ENCODE results near the gene PDC.
"Not testable (repeated sequence)": the region's sequence is repeated elsewhere in the genome, so short reads cannot be mapped to it uniquely, and the experiment has no call there.

Gene PDC

GRCh38 chr1:186465946-186466345 is 5.0 kb upstream of the PDC start:
- no peak for DNase-seq (ENCODE audit: low read depth in 2 of 2)

GRCh38 chr1:186465491-186465890 is 4.6 kb upstream of the PDC start:
- DNase-seq (ENCODE audit: low read depth in 2 of 2) = not testable (repeated sequence)

- no peak for DNase-seq (ENCODE audit: low read depth in 2 of 2)
Measured at GRCh38 chr1:186463926-186464325, 3.0 kb upstream of the PDC start.

- no peak for DNase-seq (ENCODE audit: low read depth in 2 of 2)
Measured at GRCh38 chr1:186463511-186463910, 2.6 kb upstream of the PDC start.

- not testable (repeated sequence) for DNase-seq (ENCODE audit: low read depth in 2 of 2)
Measured at GRCh38 chr1:186459161-186459560, 1.8 kb downstream of the PDC start.

GRCh38 chr1:186456729-186457255 is 4.1 kb downstream of the PDC start:
- DNase-seq (ENCODE audit: low read depth in 2 of 2) = no peak

GRCh38 chr1:186454981-186455380 is 5.9 kb downstream of the PDC start:
- no peak for DNase-seq (ENCODE audit: low read depth in 2 of 2)

- no peak for DNase-seq (ENCODE audit: low read depth in 2 of 2)
Measured at GRCh38 chr1:186446152-186446551, 14.8 kb downstream of the PDC start.

- no peak for DNase-seq (ENCODE audit: low read depth in 2 of 2)
Measured at GRCh38 chr1:186443638-186444037, 17.3 kb downstream of the PDC start.

GRCh38 chr1:186442651-186443375 is 18.1 kb downstream of the PDC start:
- no peak for DNase-seq (ENCODE audit: low read depth in 2 of 2)

- no peak for DNase-seq (ENCODE audit: low read depth in 2 of 2)
Measured at GRCh38 chr1:186440584-186440983, 20.3 kb downstream of the PDC start.

- DNase-seq (ENCODE audit: low read depth in 2 of 2) = no peak
Measured at GRCh38 chr1:186438567-186438966, 22.3 kb downstream of the PDC start.

- DNase-seq (ENCODE audit: low read depth in 2 of 2) = no peak
Measured at GRCh38 chr1:186435336-186435735, 25.6 kb downstream of the PDC start.

- DNase-seq (ENCODE audit: low read depth in 2 of 2) = no peak
Measured at GRCh38 chr1:186429017-186429416, 31.9 kb downstream of the PDC start.

- no peak for DNase-seq (ENCODE audit: low read depth in 2 of 2)
Measured at GRCh38 chr1:186426118-186426517, 34.8 kb downstream of the PDC start.

- DNase-seq (ENCODE audit: low read depth in 2 of 2) = no peak
Measured at GRCh38 chr1:186424539-186424938, 36.4 kb downstream of the PDC start.

GRCh38 chr1:186421446-186421845 is 39.5 kb downstream of the PDC start:
- DNase-seq (ENCODE audit: low read depth in 2 of 2) = no peak

- DNase-seq (ENCODE audit: low read depth in 2 of 2) = no peak
Measured at GRCh38 chr1:186420923-186421322, 40.0 kb downstream of the PDC start.

- no peak for DNase-seq (ENCODE audit: low read depth in 2 of 2)
Measured at GRCh38 chr1:186420311-186420710, 40.6 kb downstream of the PDC start.

- DNase-seq (ENCODE audit: low read depth in 2 of 2) = no peak
Measured at GRCh38 chr1:186418503-186418902, 42.4 kb downstream of the PDC start.

GRCh38 chr1:186413319-186413718 is 47.6 kb downstream of the PDC start:
- DNase-seq (ENCODE audit: low read depth in 2 of 2) = no peak

- DNase-seq (ENCODE audit: low read depth in 2 of 2) = no peak
Measured at GRCh38 chr1:186409091-186409490, 51.8 kb downstream of the PDC start.

GRCh38 chr1:186404454-186405051 is 56.4 kb downstream of the PDC start:
- DNase-seq (ENCODE audit: low read depth in 2 of 2) = no peak
